Left kidney (tissue), 2 donors: ENCODE results near the gene PPP1R1B. TPM values are rescaled to one million over a fixed set of nuclear protein-coding genes. Genes with fewer than 3 reads are reported as not detected.

ENCODE experiments used
- DNase-seq: peaks from one replicate; pipeline ENCODE4 v3.0.0-alpha.2; 2013
- polyA plus RNA-seq: library from polyadenylated mRNA; unstranded; fragments of 120-200 nt; gene quantifications from one replicate; pipeline ENCODE4 v1.2.1, GENCODE V29; 2013; ENCODE audit not compliant: insufficient read length

PPP1R1B gene
- polyA plus RNA-seq, 1 donor = 15.2 TPM

DNA sequence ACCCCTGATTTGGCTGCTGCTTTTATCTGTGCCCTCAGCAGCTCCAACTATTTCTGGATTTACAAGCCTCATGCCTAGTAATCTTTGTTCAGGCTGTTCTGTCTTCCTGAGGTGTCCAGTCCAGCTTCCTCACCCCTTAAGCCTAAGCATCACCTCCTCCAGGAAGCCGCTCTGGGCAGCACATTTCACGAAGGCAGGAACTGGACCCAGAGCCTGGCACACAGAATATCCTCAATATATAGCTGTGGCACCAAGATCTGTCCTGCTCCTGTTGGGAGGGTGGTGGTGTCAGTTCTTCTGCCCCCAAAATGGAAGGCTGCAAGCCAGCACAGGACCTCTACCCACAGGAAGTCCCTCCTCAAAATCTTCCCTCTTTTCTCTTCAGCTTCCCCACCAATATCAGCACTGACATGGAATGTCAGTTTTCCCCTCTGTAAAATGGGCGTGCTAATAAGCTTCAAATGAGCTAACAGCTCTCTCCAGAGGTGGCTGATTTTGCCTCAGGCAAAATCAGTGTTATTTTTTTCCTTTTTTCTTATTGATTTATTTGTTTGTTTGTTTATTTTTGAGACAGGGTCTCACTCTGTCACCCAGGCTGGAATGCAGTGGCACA, 12.1 kb upstream of the PPP1R1B start:
- DNase-seq = no peak

DNA sequence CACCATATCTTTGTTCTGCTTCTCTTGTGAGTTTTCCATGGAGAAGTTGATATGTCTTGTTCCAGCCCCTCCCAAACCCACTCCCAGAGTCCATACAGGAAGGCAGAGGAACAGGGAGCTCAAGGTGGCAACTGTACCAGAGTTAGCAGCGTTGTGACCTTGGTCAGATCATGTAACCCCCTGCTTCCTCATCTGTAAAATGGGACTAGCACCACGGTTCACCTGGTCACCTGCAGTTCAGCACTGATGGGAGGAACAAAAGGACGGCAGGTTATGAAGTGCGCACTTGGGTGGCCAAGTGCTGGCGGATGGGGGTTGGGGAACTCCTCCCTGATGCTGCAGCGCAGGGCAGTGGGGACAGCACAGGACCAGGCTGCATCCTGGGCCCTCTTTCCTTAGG, 11.3 kb upstream of the PPP1R1B start:
- no peak for DNase-seq

DNA sequence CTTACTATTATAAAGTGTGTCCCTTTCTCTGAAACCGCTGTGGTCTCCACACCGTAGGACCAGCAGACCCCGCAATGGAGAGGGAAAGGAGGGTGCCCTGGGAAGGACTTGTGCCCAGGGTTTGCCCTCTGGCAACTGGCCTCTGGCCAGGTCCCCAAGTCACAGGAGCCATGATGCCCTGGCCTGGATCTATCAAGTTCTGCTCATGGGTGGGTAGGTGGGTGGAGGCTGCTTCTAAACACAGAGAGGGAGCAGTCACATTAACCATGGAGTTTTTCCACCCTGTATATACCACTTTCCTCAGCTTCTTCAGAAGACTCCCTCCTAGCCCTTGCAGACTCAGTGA, 9.7 kb upstream of the PPP1R1B start:
- DNase-seq = no peak

DNA sequence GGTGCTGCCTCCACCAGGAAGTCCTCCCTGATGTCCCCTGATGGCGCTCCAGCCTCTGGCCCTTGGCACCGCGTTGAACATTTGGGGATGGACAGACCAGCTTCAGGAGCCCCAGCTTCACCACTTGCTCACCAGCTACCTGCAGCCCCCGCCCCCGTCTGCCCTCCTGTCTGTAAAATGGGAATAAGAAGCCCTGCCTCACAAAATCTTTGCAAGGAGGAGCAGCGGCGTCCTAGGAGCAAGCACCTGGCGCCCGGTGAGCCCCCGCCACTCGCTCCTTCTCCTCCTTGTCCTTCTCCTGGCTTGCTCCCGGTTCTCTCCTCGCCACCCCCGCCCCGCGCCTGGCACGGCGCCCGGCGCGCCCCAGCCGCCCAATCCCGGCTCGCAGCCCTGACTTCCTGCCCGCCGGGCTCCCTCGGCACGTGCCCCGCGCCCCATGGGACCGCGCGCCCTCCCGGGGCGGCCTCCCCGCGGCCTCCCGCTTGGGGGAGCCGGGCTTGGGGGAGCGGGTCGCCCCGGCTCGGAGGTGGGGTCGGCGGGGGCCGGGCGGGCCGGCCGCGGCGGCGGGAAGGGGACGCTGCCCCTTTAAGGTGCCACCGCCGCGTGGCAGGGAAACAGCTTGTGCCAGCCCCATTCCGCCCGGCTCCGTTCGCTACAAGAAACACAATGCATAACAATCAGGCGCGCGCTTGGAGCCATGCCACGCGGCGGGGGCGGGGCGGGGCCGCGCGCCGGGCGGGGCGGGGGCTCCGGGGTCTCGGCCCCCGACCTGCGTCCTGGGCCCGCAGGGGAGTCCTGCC, 9.1 kb upstream of the PPP1R1B start:
- DNase-seq = no peak

DNA sequence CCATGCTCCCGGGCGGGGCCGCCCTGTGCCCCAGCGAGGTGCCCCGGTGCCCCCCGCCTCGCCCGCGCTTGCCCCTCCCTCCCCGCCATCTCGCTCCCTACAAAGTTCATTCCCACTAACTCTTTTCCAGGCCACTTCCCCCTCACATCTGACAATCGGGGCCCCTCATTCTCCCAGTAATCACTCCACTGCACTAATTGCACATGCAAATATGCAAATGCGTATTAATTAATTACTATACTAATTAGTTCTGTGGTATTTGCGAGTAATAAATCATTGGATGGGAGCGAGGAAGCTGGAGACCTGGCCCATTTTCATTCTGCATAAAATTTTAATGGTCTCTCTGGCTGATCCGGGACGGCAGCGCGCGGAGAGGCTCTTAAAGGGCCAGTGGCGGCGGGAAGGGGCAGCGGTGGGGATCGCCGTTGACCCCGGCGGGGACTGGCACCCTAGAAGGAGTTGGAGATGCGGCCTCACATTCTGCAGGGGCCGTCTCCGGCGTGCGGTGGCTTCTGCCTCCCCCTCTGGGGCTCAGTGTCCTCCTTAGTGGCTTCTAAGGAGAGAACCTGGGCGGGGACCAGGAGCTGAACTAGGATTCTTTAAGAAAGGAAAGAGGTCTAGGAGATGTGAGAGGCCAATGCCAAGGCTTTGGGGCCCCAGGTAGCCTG, 8.4 kb upstream of the PPP1R1B start:
- DNase-seq = no peak

DNA sequence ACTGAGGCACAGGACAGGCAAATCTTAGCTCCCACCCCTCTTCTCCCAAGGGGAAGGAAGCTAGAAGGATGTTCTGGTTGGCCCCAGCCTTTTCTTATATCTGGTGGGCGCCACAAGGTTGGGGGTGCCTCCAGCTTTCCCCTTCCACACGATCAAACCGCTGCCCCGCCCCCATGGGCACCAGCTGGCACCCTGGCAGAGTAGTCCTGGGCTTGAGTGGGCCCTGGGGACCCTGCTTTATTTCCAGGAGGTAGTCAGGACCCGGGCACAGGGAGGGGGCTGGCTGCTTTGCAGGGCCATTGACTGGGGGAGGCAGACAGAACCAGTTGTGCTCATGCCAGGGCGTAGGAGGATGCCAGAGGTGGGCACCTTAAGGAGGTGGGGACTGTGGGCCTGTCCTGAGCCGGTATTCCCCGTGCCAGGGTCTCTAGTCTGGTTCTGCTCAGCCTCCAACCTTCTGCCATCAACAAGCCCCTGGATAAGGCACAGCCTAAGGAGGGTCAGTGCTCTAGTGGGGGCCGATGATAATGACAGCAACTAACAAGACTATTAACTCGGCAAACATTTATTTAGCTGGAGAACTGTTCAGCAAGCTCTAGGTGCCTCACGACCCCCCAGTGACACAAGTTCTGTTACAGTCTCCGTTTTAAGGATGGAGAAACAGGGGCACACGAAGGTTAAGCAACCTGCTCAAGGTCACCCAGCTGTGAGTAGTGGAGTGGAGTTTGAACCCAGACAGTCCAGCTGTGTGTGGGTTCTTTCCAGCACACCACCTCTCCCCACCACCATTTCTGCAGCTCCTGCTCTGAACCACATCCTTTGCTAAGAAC, 7.6 kb upstream of the PPP1R1B start:
- DNase-seq = no peak

DNA sequence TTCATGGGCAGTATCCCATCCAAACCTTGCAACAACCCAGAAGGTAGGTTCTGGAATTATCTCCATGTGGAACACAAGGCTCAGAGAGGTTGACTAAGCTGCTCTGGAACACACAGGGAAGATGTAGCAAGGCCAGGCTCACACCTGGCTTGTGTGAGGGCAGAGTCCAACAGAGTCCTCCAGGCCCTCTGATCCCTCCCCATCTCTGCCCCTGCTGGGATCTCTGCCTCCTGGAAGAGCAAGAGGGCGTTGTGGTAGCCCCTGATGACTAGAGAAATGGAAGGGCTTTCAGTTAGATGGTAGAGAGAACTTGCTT, 7.0 kb upstream of the PPP1R1B start:
- no peak for DNase-seq

DNA sequence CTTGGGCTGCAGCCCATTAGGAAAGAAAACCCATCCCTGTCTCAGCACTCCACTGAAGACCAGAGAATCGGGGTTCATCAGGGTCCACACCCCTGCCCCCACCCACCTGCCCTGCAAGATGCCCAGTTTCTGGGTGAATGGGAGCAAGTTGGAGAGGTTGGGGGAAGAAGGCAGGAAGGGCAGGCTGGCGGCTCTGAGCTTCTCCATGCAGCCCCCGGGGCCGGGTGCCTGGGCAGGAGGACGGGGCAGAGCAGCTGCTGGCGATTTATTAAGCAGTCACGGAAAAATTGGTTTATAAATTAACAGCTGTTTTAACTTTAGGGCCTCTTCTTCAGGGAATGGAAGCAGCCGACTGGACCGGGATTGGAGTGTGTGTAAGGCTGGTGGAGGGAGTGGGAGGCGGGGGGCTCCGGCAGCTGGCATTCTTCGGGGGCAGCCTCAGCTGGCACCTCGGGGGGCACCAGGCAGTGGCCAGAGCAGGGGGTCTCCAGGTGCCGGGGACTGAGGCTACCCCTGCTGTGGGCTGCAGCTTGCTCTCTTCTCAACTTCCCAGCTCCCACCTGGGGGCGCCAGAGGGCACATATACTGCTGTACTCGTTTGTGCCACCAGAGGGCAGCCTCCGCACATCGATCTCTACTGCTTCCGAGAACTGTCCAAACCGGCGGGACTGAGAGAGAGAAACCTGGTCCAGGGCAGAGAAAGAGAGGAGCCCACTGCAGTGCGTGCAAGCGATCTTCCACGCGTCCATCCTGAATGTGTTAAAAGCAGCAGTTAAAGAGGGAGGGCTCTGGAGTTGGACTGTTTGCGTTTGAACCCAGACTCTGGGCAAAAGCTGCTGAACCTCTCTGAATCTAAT, 5.0 kb upstream of the PPP1R1B start:
- peak; percentile 85 for DNase-seq

DNA sequence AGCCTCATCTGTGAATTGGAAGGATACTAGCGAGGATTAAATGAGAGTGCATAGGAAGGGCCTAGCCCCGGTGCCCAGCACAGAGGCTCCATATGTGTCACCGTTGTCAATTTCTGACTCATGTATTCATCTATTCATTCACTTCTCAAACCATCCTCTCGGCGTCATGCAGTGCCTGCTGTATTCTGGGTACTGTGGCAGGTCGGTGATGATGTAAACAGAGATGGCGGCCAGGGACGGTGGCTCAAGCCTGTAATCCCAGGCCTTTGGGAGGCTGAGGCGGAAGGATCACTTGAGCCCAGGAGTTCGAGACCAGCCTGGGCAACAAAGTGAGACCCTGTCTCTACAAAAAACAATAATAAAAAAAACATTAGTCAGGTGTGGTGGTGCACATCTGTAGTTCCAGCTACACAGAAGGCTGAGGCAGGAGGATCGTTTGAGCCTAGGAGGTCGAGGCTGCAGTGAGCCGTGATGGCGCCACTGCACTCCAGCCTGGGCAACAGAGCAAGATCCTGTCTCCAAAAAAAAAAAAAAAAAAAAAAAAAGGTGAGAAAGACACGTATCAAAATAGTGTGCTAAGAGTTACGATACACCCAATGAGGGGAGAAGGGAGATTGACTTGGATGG, 4.3 kb upstream of the PPP1R1B start:
- DNase-seq = no peak

DNA sequence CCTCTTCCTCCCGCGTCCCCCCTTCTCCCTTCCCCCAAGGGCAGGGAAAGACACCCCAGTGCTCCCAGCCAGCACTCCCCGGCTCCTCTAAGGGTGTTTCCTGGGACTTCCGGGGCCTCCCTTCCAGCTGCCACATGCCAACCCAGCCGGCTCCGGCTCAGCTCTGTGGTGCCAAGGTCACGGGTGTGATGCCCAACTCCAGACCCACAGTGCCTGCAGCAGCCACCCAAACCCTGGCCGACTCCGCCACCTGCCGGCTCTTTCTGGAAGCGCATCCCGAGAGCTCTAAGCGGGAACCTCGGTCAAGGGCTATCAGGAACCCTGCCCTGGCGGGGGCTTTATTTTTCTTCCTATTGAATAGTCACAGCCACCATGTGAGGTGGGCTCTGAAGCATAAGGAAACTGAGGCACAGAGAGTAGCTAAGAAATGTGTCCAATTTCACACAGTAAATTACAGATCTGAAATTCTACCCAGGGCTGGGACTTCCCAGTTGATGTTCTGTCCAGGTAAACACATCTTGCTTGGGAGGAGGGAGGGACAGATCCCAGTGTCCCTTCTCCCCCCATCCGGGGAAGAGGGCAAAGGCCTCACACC, 3.3 kb upstream of the PPP1R1B start:
- no peak for DNase-seq

DNA sequence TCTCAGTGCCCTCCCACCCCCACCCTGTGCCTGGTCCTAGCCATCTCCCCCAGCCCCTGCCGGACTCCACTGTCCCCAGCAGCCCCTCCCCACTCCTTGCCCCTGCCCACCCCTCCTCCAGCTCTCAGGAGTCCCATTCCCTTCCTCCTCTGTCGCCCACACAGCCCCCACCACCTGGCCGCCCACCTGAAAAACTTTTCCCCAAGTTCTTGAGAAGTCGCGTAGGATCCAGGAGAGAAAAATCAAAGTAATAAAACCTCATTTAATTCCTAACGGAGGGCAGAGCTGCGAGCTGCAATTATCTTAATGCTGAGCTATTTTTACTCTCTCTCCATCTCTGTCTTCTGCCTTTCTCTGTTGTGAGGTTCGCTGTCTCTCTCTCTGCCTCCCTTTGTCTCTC, 2.4 kb upstream of the PPP1R1B start:
- DNase-seq = no peak

DNA sequence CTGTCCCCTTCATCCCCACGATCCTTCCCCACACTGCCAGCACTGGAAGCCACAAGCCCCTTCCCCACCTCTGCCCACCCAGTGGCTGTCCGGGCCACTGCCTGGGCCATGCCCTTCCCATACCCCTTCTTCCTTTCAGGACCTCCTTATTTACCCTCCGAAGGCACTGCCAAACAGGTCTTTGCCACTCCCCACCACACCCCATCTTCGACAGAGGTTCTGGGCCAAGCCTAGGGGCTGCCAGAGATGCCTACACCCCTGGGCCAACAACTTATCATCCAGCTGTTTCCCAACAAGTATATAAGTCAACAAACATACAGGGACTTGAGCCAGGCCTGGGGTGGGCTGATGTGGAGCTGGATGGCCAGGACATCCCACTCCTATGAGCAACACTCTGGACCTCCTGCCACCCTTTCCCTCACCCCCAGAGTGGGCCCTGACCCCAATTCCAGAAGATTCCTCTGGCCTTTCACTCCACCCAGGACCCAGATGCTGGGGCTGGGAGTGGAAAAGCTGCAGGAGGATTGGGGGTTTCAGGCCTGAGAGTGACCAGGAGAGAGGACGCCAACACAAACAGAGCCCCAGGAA, 1.5 kb upstream of the PPP1R1B start:
- no peak for DNase-seq

DNA sequence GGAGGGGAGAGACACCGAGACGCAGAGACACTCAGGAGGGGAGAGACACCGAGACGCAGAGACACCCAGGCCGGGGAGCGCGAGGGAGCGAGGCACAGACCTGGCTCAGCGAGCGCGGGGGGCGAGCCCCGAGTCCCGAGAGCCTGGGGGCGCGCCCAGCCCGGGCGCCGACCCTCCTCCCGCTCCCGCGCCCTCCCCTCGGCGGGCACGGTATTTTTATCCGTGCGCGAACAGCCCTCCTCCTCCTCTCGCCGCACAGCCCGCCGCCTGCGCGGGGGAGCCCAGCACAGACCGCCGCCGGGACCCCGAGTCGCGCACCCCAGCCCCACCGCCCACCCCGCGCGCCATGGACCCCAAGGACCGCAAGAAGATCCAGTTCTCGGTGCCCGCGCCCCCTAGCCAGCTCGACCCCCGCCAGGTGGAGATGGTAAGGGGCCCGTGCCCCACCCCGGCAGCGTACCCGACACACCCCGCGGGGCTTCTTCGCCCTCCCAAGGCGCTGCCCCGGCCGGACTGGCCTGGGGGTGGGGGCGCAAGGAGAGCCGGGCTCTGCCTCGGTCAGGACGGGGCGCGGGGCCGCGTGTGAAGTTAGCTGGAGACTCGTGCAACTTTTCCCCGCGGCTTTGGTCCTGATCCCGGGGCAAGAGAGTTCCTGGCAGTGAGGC, 427 bp downstream of the PPP1R1B start:
- no peak for DNase-seq

DNA sequence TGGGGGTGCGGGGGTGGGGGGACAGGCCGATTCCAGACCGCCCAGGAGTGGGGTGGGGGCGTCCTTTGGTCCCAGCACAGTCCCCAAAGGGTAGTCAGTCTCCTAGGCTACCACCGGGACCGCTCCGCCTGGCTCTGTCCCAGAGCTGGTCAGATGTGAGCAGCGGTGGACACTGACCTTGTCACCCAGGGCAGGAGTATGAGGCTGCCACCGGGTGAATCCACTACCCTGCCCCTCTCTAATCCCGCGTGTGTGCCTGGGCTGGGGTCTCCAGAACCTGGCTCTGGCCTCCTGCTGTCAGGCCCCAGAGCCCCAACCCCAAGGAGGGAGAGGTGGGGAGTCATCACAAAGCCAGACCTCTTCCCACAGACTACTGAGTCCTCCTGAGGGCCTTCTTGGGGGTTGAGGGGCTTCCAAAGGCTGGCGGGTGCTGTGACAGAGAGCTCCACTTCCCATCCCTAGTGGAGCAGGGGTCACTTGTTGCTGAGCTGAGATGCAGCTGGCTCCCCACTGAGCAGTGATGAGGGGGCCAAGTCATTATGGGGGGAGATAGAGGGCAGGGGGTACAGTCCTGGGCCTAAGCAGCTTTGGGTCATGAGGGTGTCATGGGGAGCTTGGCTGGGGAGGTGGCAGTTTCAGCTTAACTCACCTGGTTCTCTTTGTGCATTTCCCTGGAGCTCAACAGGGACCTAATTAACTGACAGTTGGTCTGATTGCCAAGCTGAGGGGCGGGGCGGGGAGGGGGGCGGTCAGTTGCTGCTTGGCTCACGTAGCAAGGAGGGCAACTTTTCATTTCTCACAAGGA, 1.2 kb downstream of the PPP1R1B start:
- DNase-seq = no peak

DNA sequence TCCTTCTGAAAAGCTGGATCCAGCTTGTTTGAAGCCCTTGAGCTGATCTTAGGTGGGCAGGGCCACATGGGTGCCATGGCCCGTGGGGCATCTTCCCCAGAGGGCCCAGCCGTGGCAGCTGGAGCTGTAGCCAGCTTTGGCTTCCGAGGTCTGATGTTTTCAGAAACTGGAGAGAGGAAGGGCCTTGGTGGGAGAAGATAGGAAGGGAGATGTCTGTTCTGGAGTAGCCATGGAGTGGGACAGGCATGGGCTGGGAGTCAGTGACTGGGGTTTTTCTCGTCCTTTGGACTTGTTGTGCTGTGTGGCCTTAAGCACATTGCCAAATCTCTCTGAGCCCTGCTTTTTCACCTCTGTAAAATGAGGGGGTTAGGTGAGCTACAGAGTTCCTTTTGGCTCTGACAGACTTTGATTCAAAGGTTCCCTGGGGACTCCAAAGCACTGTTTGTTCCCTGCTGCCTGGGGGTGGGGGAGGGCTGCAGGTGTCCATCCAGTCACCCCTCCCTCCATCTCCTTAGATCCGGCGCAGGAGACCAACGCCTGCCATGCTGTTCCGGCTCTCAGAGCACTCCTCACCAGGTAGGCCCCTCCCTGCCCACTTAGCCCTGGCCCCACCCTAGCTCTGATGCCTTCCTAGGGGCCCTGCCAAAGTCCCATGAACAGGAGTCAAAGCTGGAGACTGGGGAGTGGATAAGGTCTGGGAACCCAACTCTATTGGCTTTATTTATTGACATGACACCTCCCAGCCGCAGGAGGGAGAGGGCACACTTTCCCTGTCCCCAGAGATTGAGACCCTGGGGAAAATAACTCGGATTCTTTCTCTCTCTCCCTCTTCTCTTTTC, 2.1 kb downstream of the PPP1R1B start:
- DNase-seq = no peak

DNA sequence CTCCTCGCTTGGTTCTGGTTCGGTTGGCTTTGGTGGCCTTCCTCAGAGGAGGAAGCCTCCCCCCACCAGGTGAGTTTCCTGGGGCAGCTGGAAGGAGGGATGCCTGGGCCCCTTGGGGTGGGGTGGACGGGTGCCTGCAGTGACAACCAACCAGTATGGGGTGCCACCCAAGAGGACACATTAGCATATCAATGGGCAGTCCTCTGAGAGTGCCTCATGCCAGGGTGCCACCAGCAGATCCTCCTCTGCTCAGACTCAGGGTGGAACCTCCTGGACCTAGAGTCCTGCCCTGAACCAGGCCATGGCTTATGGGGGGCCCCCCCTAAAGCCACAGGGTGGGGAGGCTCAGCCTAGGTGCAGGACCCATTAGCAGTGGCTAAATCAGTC, 2.7 kb downstream of the PPP1R1B start:
- DNase-seq = no peak

DNA sequence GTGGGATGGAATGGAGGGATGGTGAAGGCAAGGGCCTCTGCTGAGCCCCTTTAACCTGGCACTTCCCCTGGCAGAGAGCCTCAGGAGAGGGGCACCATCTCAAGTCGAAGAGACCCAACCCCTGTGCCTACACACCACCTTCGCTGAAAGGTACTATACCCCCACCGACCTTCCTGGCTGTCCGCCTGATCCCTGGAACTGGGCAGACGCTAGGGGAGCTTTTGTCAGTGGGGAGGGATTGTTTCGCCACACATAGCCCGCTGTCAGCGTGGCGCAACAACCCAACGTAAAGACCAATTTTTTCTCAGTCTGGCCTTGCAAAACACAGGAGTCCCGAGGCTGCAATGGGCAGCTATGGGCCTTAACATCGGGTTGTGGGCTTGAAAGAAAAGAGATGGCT, 3.1 kb downstream of the PPP1R1B start:
- no peak for DNase-seq

DNA sequence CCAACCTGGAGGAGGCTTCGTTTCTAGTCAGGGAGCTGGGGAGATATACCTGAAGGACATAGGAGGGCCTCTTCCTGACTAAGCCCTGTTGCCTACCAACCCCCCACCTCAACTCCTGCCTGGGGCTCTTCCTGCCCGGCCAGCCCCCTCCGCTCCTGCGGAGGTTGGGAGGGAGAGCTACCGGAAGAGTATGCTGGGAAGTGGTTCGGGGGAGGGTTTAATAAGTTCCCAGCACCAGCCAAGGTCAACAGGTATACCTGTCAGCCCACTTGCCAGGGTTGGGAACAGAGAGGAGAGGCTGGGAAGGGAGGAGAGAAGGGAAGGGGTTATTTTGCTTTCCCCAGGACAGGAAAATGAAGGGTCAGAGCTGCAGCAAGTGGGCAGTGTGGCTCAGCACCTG, 4.7 kb downstream of the PPP1R1B start:
- DNase-seq = no peak
